Occipital lobe (tissue), 2 donors: Measurements from ENCODE around the gene ADGRF4. TPM values are rescaled to one million over a fixed set of nuclear protein-coding genes. Genes with fewer than 3 reads are reported as not detected.
"Not testable (repeated sequence)": the region's sequence is repeated elsewhere in the genome, so short reads cannot be mapped to it uniquely, and the experiment has no call there.

Experiments used
- DNase-seq: peaks from one replicate; lab custom pipeline; 2025; lab: John Stamatoyannopoulos, UW
- total RNA-seq: library from RNA; depleted of rRNA; stranded (reverse); fragments of >200 nt; gene quantifications from one replicate; pipeline ENCODE4 v1.2.3, GENCODE V29; 2014

Gene ADGRF4
- total RNA-seq, 1 donor from 2014 or later, result not detected

DNA sequence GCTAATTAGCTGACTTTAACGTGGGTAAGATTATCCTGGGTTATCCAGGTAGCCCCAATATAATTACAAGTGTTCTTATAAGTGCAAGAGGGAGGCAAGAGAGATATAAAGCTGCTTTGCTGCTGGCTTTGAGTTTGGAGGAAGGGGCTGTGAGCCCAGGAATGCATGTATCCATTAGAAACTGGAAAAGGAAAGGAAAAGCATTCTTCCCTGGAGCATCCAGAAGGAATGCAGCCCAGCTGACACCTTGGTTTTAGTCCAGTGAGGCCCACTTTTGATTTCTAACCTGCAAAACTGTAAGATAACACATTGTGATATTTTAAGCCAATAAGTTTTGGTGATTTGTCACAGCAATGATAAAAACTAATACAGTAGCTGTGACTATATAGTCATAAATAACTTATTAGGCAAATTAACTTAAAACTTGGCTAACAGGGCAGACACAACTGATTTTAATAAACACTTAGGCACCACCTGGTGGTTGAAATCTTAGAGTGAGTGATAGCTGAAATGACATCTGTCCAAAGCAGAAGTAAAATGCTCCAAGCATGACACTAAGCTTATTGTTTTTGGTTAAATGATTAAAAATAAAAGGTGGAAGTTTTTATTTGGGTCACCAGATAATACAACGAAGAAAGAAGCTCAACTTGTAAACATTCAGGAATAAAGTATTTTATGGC, 35.6 kb downstream of the ADGRF4 start:
- DNase-seq, result no peak

DNA sequence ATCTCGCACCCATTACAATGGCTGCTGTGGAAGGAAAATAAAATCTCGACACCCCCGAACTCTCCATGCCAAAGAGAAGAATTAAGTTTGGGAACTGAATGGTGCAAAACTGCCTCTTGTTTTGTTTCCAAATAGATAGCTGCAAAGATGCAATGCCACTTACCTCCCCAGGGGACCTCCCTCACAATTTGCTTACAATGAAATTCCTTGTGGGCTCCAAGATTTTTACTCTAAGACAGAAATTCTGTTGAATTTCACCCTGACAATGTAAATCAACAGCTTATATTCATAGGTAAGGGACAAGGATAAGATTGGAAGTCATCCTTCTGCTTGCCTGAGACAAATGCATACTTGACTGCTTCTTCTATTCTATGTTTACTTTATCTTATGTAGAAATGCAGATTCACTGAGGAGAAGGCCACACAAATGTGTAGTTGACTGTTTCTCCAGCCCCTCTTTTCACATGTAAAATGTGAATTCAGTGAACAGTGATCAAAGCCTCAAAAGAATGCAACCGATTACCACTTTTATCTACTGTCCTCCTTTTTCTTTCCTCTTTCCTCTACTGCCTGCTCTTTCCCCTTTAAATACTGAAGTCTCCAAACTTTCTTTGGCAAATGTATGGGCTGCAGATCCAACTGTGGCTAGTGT, 36.6 kb downstream of the ADGRF4 start:
- no peak for DNase-seq

DNA sequence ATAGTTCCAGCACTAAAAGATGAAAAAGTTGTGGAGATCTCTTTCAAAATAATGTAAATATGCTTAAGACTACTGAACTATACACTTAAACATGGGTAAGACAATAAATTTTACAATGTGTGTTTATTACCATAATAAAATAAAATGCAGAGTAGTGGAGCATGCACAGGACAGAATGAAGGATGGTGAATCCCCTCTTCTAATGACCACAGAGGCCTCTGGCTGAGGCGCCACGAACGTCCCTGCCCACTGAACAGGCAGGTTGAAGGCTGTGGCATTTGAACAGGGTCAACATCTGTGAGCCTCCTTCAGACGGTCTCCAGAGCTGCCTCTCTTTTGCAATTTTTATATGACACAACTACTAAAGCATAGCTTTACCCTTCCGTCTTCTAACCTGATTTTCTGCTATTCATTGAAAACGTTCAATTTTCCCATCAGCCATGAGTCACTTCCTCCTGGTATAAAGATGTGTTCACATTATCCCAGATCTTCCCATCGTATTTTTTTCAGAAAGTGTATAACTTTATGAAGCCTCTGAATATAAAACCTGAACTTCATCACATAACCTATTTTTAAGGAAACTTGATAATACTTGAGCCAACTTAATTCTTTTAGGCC, 37.8 kb downstream of the ADGRF4 start:
- DNase-seq, result no peak

DNA sequence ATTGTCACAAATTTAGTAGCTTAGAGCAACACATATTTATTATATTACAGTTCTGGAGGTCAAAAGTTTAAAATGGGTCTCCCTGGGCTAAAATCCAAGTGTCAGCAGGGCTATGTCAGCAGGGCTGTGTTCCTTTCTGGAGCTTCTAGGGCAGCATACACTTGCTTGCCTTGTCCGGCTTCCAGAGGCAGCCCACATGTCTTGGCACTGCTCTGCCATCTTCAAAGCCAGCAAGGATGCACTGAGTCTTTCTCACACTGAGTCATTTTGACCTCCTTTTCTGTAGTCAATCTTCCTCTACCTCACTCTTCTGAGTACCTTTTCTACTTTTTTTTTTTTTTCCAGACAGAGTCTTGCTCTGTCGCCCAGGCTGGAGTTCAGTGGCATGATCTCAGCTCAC, 39.0 kb downstream of the ADGRF4 start:
- peak; percentile 42 for DNase-seq

DNA sequence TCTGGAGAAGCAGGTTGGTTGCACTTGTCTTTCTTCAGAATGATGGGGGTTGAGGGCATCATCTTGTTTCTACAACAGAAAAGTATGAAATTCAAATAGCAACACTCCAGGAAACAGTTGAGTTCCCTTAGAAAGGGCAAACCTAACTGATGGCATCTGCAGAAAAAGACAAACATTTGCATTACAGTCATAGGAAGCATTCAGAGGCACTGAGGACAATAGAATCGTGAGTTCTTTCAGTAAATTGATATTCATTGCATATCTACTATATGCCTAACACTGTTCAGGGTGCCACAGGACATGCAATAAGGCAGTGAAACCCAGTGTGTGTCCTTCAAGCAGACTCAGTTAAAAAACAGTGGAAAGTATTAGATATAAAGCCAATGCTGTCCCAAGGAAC, 42.3 kb downstream of the ADGRF4 start:
- DNase-seq, result no peak

DNA sequence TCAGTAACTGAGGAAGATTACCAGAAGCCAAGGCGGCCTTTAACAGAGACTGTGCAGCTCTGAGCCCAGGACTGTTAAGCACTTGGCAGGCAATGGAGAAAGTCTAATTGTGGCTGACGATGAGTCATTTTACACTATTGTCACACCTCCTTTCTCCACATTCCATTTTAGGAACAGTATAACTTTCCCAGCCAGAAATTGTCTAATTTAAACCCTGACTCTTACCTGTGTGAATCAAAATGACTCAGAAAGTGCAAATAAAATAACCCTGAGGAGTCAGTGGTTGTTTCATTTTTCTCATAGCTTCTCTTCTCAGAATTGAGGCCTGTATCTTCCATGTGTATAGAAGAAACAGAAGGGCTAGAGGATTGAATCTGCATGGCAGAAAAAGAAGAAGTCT, 43.4 kb downstream of the ADGRF4 start:
- no peak for DNase-seq

DNA sequence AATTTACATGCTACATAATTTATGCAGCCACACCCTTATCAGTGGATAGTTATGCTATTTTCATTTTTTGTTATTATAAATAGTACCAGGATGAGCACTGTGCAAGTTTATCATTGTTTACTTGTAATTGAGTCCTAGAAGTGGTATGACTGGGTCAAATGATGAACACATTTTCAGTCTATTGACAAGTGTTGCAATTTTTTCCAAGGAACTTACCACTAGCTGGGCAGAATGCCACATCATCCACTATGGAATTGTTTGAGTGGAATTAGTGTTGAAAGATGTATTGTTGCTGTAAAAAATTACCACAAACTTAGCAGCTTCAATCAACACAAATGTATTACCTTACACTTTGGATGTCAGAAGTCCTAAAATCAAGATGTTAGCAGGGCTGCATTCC, 45.4 kb downstream of the ADGRF4 start:
- no peak for DNase-seq

DNA sequence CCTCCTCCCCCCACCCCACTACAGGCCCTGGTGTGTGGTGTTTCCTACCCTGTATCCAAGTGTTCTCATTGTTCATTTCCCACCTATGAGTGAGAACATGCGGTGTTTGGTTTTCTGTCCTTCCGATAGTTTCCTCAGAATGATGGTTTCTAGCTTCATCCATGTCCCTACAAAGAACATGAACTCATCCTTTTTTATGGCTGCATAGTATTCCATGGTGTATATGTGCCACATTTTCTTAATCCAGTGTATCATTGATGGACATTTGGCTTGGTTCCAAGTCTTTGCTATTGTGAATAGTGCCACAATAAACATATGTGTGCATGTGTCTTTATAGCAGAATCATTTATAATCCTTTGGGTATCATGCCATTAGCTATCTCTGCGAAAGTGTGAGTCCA, 46.9 kb downstream of the ADGRF4 start:
- not testable (repeated sequence) for DNase-seq

DNA sequence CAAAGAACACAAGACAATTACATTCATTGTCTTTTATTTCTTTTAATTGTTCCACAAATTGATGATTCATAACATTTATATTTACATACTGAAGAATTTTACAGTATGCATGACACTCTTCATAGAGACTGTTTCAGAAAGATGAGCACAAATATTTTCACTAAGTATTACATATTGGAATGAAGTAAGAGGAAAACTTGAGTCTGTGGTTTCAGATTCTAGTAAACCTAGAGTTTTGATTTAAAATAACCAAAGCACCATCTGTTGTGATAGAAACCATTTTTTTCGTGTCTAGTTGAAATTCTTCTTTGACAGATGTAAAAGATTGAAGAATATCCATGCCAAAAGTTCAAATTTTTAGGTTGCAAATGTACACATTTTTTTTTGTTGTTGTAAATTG, 51.4 kb downstream of the ADGRF4 start:
- no peak for DNase-seq

DNA sequence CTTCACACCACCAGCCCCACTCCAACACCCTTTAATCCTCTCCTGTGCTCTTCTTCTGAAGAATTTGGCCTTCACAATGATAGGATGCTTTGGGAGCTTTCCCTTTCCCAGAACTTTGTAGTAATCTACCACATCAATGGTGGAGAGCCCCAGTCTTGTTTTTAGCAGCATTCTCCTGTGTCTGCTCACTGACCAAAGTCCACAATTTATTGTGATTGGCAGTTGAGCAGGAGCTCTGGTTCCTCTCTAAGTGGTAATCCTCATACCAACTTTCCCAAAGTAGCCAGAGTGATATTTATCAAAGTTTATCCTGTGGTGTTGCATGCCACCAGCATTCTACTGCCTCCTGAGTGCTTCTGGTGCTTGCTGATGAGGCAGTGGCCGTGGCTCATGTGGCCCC, 54.4 kb downstream of the ADGRF4 start:
- no peak for DNase-seq

DNA sequence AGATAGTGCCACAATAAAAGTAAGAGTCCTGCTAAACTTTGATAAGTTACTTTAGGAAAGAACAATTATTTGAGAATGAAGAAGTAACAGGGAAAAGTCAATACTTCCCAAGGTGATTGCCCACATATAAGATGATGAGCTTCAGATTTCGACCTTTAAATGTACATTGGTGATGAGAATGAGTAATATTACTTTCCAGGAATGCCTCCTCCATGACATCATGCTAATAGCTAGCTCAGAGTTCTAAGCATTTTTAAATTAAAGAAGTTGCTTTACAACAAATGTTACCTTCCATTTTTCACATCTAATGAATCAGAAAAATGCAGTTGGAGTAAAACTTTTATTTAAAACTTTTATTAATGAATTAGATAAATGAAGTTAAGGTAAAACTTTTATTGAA, 61.0 kb downstream of the ADGRF4 start:
- no peak for DNase-seq

DNA sequence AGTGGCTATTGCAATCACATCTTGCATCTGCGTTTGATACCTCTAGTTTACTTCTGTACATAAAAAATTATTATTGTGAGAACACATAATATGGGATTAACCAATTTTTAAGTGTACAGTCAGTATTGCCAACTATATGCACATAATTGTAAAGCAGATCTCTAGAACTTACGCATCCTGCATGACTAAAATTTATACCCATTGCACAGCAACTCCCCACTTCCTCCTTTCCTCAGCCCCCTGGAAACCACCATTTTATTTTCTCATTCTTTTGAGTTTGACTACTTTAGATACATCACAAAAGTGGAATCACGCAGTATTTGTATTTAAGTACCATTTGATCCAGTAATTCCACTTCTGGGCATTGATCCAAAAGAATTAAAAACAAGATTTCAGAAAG, 64.1 kb downstream of the ADGRF4 start:
- no peak for DNase-seq

DNA sequence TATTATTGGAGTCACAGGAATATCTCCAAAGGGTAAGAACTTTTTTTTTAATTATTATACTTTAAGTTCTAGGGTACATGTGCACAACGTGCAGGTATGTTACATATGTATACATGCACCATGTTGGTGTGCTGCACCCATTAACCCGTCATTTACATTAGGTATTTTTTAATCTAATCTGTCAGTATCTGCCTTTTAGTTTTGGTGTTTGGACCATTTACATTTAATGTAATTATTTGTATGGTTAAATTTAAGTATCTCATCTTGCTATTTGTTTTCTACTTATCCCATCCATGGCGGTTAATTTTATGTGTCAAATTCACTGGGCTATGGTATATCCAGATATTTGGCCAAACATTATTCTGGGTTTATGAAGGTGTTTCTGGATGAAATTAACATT, 68.1 kb downstream of the ADGRF4 start:
- DNase-seq, result no peak

DNA sequence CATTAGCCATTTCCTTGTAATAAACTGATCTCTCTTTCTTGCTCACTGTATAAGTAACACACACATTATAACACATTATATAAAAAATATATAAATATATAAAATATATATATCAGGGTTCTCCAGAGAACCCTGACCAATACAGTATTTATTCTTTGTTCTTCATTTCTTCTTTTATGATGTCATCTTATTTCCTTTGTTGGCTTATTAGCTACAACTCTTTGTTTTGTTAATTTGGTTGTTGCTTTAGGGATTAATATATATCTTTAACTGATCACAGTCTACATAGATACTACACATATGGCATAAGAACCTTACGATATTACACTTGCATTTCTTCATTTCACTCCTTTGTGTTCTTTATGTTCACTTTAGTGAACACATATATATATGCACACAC, 68.7 kb downstream of the ADGRF4 start:
- DNase-seq, result no peak

DNA sequence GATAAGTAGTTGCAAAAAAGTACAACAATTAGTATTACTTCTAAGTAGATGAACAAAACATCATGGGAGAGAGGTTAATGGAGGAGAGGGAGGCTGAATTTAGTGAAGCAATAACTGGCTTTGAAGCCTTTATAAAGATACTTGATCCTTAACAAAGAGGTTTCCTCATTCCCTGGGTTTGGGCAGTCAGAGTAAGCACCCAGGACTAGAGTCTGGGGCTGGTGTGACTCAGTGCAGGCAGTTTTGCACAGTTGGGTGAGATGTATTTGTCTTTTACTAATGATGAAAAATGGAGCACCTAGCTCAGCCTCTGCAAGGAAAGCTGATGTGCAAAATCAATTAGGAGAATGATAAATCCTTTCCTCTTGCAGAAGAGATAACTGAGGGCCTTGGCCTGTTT, 71.6 kb downstream of the ADGRF4 start:
- DNase-seq, result no peak

Other genes with a start within 250 kb of the ADGRF4 start
- 23.1 TPM for gene CD2AP, start 220.8 kb upstream of the ADGRF4 start, total RNA-seq
- gene OPN5, start 83.5 kb downstream of the ADGRF4 start, total RNA-seq, result not detected